HFF-Myc (cell line): ENCODE data around the gene ZNF556.

Source experiments
- DNase-seq: peaks from one replicate; pipeline ENCODE4 v3.0.0-alpha.2; 2011; ENCODE audit warnings: low read depth; ENCODE audit errors: extremely low read depth
- H3K4me3 ChIP-seq: replicated peaks from 2 replicates; pipeline ENCODE4 v1.5.1; 2011; ENCODE audit warnings: low read depth, mild to moderate bottlenecking, control low read depth, low read length
- TF ChIP-seq, protein P1 (sequence below): IDR thresholded peaks from 2 replicates; pipeline ENCODE4 v1.5.1; 2012; ENCODE audit warnings: mild to moderate bottlenecking, low read depth, low read length, control low read depth; ENCODE audit errors: missing control alignments

Gene ZNF556

DNA sequence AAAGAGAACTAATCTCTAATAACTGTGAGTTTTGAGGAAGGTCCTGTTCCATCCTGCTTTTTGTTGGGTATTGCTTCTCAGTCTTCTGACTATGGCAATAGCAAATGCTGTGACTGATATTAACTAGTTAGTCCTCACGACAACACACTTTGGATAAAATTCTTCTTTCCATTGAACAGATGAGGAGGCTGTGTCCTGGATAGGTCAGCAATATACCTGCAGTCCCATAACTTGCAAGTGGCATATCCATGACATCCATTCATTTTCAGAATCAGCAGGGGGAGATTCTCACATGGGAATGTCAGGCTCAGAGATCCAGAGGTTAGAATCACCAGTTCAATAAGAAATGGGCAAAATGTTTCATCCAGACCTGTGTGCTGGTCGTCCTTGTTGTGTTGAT is 40.1 kb upstream of the ZNF556 start:
- TF ChIP-seq, protein P1, sequence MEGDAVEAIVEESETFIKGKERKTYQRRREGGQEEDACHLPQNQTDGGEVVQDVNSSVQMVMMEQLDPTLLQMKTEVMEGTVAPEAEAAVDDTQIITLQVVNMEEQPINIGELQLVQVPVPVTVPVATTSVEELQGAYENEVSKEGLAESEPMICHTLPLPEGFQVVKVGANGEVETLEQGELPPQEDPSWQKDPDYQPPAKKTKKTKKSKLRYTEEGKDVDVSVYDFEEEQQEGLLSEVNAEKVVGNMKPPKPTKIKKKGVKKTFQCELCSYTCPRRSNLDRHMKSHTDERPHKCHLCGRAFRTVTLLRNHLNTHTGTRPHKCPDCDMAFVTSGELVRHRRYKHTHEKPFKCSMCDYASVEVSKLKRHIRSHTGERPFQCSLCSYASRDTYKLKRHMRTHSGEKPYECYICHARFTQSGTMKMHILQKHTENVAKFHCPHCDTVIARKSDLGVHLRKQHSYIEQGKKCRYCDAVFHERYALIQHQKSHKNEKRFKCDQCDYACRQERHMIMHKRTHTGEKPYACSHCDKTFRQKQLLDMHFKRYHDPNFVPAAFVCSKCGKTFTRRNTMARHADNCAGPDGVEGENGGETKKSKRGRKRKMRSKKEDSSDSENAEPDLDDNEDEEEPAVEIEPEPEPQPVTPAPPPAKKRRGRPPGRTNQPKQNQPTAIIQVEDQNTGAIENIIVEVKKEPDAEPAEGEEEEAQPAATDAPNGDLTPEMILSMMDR: no peak
- no peak overlapping the region for H3K4me3 ChIP-seq
- DNase-seq: no peak

DNA sequence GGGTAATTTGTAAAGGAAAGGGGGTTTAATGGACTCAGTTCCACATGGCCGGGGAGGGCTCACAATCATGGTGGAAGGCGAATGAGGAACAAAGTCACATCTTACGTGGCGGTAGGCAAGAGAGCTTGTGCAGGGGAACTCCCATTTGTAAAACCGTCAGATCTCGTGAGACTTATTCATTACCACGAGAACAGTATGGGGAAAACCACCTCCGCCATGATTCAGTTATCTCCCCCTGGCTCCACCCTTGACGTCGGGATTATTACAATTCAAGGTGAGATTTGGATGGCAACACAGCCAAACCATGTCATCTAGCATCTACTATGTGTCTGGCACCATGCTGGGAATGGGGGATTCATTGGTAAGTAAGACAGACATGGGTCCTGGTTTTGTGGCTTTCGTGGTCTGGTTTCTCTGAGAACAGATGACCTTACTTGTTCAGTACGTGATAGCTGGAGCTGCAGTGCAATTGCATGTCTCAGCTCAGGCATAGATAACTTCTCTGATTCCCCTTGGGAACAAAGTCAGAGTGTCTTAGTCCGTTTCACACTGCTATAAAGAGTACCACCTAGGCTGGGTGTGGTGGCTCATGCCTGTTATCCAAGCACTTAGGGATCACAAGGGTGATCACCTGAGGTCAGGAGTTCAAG is 39.2 kb upstream of the ZNF556 start:
- no peak for DNase-seq
- H3K4me3 ChIP-seq: no peak overlapping the region
- TF ChIP-seq, protein P1: no peak

DNA sequence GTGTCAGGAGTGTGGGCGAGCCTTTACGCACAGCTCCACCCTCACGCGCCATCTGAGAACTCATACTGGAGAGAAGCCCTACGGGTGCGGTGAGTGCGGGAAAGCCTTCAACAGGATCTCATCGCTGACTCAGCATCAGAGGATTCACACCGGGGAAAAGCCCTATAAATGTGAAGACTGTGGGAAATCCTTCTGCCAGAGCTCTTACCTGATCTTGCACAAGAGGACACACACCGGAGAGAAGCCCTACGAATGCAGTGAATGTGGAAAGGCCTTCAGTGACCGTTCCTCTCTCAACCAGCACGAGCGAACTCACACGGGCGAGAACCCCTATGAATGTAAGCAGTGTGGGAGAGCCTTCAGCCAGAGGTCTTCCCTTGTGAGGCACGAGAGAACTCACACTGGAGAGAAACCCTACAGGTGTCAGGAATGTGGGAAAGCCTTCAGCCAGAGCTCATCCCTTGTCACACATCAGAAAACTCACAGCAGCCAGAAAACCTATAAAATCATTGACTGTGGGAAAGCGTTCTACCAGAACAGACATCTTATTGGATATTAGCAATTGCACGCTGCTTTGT is 32.8 kb upstream of the ZNF556 start:
- TF ChIP-seq, protein P1: no peak
- DNase-seq: no peak
- no peak overlapping the region for H3K4me3 ChIP-seq

DNA sequence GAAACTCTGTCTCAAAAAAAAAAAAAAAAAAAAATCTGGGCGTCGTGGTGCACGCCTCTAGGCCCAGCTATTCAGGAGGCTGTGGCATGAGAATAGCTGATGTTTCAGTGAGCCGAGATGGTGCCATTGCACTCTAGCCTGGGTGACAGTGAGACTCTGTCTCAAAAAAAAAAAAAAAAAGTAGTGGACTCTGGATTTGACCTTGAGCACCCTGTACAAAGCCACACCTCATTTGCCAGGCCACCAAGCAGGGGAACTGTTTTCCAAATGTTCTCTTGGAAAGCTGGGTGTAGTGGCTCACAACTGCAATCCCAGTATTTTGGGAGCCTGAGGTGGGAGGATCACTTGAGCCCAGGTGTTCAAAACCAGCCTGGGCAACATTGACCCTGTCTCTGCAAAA is 29.7 kb upstream of the ZNF556 start:
- H3K4me3 ChIP-seq: no peak overlapping the region
- TF ChIP-seq, protein P1: no peak
- DNase-seq: no peak

DNA sequence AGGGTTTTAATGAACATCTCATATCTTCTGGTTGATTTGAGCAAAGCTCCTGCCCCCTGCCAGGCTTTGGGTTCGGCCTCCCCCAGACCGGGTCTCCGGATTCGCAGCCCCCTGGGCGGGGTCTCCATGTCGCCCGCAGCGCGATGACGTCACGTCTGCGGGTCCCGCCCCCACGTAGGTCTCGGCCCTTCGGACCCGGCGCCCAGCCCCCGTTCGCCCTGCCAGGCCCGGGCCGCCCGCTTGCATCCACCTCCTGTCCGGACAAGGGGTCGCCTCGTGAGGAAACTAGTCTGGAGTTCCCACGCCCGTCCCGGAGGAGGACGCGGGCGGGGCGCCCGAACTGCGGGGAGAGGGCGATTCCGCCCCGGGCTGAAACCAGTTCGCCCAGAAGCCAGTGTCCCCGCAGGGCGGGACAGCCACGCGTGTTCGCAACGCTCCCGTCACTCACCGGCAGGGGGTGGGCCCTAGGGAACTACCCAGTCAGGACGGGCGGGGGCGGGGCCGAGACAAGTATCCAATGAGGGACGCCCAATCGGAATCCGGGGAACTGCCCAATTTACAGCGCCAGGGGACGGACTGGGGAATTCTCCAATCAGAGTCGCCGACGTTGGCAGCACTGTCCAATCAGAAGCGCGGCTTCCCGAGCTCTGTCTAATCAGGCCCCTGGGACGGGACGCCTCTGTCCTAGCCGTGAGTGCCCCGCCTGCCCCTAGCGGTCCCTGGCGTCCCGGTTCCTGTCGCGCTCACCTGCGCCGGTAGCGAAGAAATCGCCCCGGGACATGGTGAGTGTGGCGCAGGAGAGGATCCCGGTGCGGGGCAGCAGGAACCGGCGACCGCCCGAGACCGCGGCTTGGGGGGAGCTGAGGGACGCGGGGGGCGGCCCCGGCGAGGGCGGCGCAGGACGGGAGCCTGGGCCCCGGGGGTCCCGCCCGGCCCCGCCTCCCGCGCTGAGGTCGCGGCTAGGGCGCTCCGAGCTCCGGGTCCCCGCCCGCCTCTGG is 26.0 kb upstream of the ZNF556 start, which contains the start of gene ZNF555:
Gene ZNF555, plus strand, starts transcription at position 682 of the 998 bp plus-strand sequence. Its CDS starts 98 bp downstream, at position 780.
- peak within 1 kb of the TSS; percentile 62 for H3K4me3 ChIP-seq
- TF ChIP-seq, protein P1: peak; percentile 24
- peak; percentile 96 for DNase-seq

DNA sequence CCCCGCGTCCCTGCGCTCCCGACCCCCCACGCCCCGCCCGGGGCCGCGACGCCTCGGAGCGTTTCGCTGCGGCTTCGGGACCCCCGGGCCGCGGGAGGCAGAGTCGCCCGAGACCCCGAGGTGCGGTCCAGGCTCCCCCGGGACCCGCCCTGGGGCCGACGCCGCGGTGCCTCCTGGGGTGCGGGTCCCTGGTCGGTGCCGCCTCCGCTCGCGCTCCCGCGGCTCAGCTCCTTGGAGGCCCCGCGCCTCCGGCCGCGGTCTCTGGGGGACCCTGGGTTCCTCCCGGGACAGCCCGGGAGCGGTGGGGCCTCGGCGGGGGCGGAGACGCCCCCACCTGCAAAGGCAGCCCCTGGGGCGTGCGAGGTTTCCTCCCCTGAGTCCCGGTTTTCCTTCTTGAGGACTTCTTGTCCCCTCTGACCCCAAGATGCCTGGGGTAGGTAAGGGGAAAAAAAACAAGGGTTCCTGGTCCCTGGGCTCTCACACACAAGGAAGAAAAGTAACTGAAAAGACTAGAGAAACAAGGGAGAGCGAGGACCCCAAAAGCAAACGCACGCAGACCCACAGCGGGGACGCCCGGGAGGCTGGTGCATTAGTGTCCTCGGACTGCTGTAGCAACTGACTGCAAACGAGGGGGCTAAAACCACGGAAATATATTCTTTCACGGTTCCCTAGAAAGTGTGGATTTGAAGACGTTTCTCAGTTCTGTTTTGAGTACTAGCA is 25.1 kb upstream of the ZNF556 start:
- TF ChIP-seq, protein P1: no peak
- H3K4me3 ChIP-seq: peak overlapping the region; percentile 62
- DNase-seq: no peak
